ENCODE results near the gene OR56B1. TPM values are rescaled to one million over a fixed set of nuclear protein-coding genes. Genes with fewer than 3 reads are reported as not detected.
"Not testable (repeated sequence)": the region's sequence is repeated elsewhere in the genome, so short reads cannot be mapped to it uniquely, and the experiment has no call there.

The OR56B1 gene
- polyA plus RNA-seq: not detected

GRCh38 chr11:5736396-5736795 lies at the start of gene OR56B1:
Gene OR56B1 (plus strand): TSS chr11:5736448. CDS start chr11:5736517, 69 bp downstream.
- 48 to 68% methylated on average over 1 of the region's 1 CpG for WGBS, 2 donors
- no peaks in the 10 kb centered on the region for H3K4me1 ChIP-seq (ENCODE audit: control insufficient read depth in 2 of 2, insufficient read depth in 2 of 2, low read length in 1 of 2)
- no peaks in the 10 kb centered on the region for H3K36me3 ChIP-seq (ENCODE audit: control insufficient read depth in 2 of 2, insufficient read depth in 2 of 2, low read length in 1 of 2)
- H3K27ac ChIP-seq (ENCODE audit: low read depth in 2 of 2, low read length in 1 of 2): no peak within 1 kb of the TSS
- H3K4me3 ChIP-seq (ENCODE audit: low read depth in 1 of 2, low read length in 2 of 2): no peak within 1 kb of the TSS
- no peaks in the 10 kb centered on the region for H3K27me3 ChIP-seq (ENCODE audit: control insufficient read depth in 1 of 2, insufficient read depth in 2 of 2, low read length in 2 of 2)
- H3K9me3 ChIP-seq (ENCODE audit: control insufficient read depth in 2 of 2, insufficient read depth in 1 of 2, low read depth in 1 of 2, low read length in 1 of 2): peaks cover 3% of the 10 kb centered on the region in 2 donors

- WGBS, 2 donors: 90 to 94% methylated on average over 1 of the region's 1 CpG
- no peaks in the 10 kb centered on the region for H3K4me1 ChIP-seq (ENCODE audit: control insufficient read depth in 2 of 2, insufficient read depth in 2 of 2, low read length in 1 of 2)
- H3K27ac ChIP-seq (ENCODE audit: low read depth in 2 of 2, low read length in 1 of 2): no peak overlapping the region
Observed at GRCh38 chr11:5688482-5688881, 47.8 kb upstream of the OR56B1 start.

GRCh38 chr11:5689551-5689983 lies 46.7 kb upstream of the OR56B1 start, which contains the start of gene TRIM22:
Gene TRIM22 (plus strand): TSS chr11:5689790. CDS start chr11:5696233, 6,443 bp downstream.
- H3K4me1 ChIP-seq (ENCODE audit: control insufficient read depth in 2 of 2, insufficient read depth in 2 of 2, low read length in 1 of 2): no peaks in the 10 kb centered on the region
- H3K27me3 ChIP-seq (ENCODE audit: control insufficient read depth in 1 of 2, insufficient read depth in 2 of 2, low read length in 2 of 2): no peaks in the 10 kb centered on the region
- H3K9me3 ChIP-seq (ENCODE audit: control insufficient read depth in 2 of 2, insufficient read depth in 1 of 2, low read depth in 1 of 2, low read length in 1 of 2): no peaks in the 10 kb centered on the region
- WGBS, 2 donors: 5 to 12% methylated on average over 2 of the region's 2 CpGs
- peak within 1 kb of the TSS; percentile 83 to 96 for H3K27ac ChIP-seq (ENCODE audit: low read depth in 2 of 2, low read length in 1 of 2)
- H3K4me3 ChIP-seq (ENCODE audit: low read depth in 1 of 2, low read length in 2 of 2): peak within 1 kb of the TSS; percentile 36 to 54
- no peaks in the 10 kb centered on the region for H3K36me3 ChIP-seq (ENCODE audit: control insufficient read depth in 2 of 2, insufficient read depth in 2 of 2, low read length in 1 of 2)

More at GRCh38 chr11:5688482-5688881, 47.8 kb upstream of the OR56B1 start:
- H3K27me3 ChIP-seq (ENCODE audit: control insufficient read depth in 1 of 2, insufficient read depth in 2 of 2, low read length in 2 of 2): no peaks in the 10 kb centered on the region
- no peak overlapping the region for H3K4me3 ChIP-seq (ENCODE audit: low read depth in 1 of 2, low read length in 2 of 2)
- no peaks in the 10 kb centered on the region for H3K36me3 ChIP-seq (ENCODE audit: control insufficient read depth in 2 of 2, insufficient read depth in 2 of 2, low read length in 1 of 2)
- no peaks in the 10 kb centered on the region for H3K9me3 ChIP-seq (ENCODE audit: control insufficient read depth in 2 of 2, insufficient read depth in 1 of 2, low read depth in 1 of 2, low read length in 1 of 2)

GRCh38 chr11:5690216-5690615 lies 46.0 kb upstream of the OR56B1 start:
- H3K4me3 ChIP-seq (ENCODE audit: low read depth in 1 of 2, low read length in 2 of 2): peak overlapping the region; percentile 36 to 54
- H3K27me3 ChIP-seq (ENCODE audit: control insufficient read depth in 1 of 2, insufficient read depth in 2 of 2, low read length in 2 of 2): no peaks in the 10 kb centered on the region
- peak overlapping the region; percentile 83 to 96 for H3K27ac ChIP-seq (ENCODE audit: low read depth in 2 of 2, low read length in 1 of 2)
- H3K36me3 ChIP-seq (ENCODE audit: control insufficient read depth in 2 of 2, insufficient read depth in 2 of 2, low read length in 1 of 2): no peaks in the 10 kb centered on the region
- H3K9me3 ChIP-seq (ENCODE audit: control insufficient read depth in 2 of 2, insufficient read depth in 1 of 2, low read depth in 1 of 2, low read length in 1 of 2): no peaks in the 10 kb centered on the region
- WGBS, 2 donors: 5 to 10% methylated on average over 5 of the region's 5 CpGs
- no peaks in the 10 kb centered on the region for H3K4me1 ChIP-seq (ENCODE audit: control insufficient read depth in 2 of 2, insufficient read depth in 2 of 2, low read length in 1 of 2)

GRCh38 chr11:5690736-5691135 lies 45.5 kb upstream of the OR56B1 start:
- no peaks in the 10 kb centered on the region for H3K36me3 ChIP-seq (ENCODE audit: control insufficient read depth in 2 of 2, insufficient read depth in 2 of 2, low read length in 1 of 2)
- peak overlapping the region; percentile 8 to 26 for H3K27ac ChIP-seq (ENCODE audit: low read depth in 2 of 2, low read length in 1 of 2)
- WGBS, 2 donors: 12 to 27% methylated on average over 5 of the region's 5 CpGs
- H3K9me3 ChIP-seq (ENCODE audit: control insufficient read depth in 2 of 2, insufficient read depth in 1 of 2, low read depth in 1 of 2, low read length in 1 of 2): no peaks in the 10 kb centered on the region
- H3K4me1 ChIP-seq (ENCODE audit: control insufficient read depth in 2 of 2, insufficient read depth in 2 of 2, low read length in 1 of 2): no peaks in the 10 kb centered on the region
- no peaks in the 10 kb centered on the region for H3K27me3 ChIP-seq (ENCODE audit: control insufficient read depth in 1 of 2, insufficient read depth in 2 of 2, low read length in 2 of 2)
- H3K4me3 ChIP-seq (ENCODE audit: low read depth in 1 of 2, low read length in 2 of 2): peak overlapping the region; percentile 16 to 54

GRCh38 chr11:5691238-5691963 lies 44.8 kb upstream of the OR56B1 start:
- 46 to 59% methylated on average over 12 of the region's 12 CpGs for WGBS, 2 donors
- not testable (repeated sequence) for H3K4me1 ChIP-seq (ENCODE audit: control insufficient read depth in 2 of 2, insufficient read depth in 2 of 2, low read length in 1 of 2); H3K27me3 ChIP-seq (ENCODE audit: control insufficient read depth in 1 of 2, insufficient read depth in 2 of 2, low read length in 2 of 2); H3K36me3 ChIP-seq (ENCODE audit: control insufficient read depth in 2 of 2, insufficient read depth in 2 of 2, low read length in 1 of 2); H3K9me3 ChIP-seq (ENCODE audit: control insufficient read depth in 2 of 2, insufficient read depth in 1 of 2, low read depth in 1 of 2, low read length in 1 of 2)
- Histone ChIP-seq H3K4me3 (ENCODE audit: low read depth in 1 of 2, low read length in 2 of 2) (peak overlapping the region; percentile 16 to 54), H3K27ac (ENCODE audit: low read depth in 2 of 2, low read length in 1 of 2) (peak overlapping the region; percentile 8 to 26)

GRCh38 chr11:5691964-5692361 lies 44.3 kb upstream of the OR56B1 start:
- no peaks in the 10 kb centered on the region for H3K27me3 ChIP-seq (ENCODE audit: control insufficient read depth in 1 of 2, insufficient read depth in 2 of 2, low read length in 2 of 2)
- no peak overlapping the region for H3K27ac ChIP-seq (ENCODE audit: low read depth in 2 of 2, low read length in 1 of 2)
- whole genome bisulfite sequencing, 2 donors: 65 to 69% methylated on average over 3 of the region's 3 CpGs
- no peaks in the 10 kb centered on the region for H3K4me1 ChIP-seq (ENCODE audit: control insufficient read depth in 2 of 2, insufficient read depth in 2 of 2, low read length in 1 of 2)
- H3K9me3 ChIP-seq (ENCODE audit: control insufficient read depth in 2 of 2, insufficient read depth in 1 of 2, low read depth in 1 of 2, low read length in 1 of 2): no peaks in the 10 kb centered on the region
- H3K4me3 ChIP-seq (ENCODE audit: low read depth in 1 of 2, low read length in 2 of 2): no peak overlapping the region
- no peaks in the 10 kb centered on the region for H3K36me3 ChIP-seq (ENCODE audit: control insufficient read depth in 2 of 2, insufficient read depth in 2 of 2, low read length in 1 of 2)

- no peaks in the 10 kb centered on the region for H3K9me3 ChIP-seq (ENCODE audit: control insufficient read depth in 2 of 2, insufficient read depth in 1 of 2, low read depth in 1 of 2, low read length in 1 of 2)
- H3K4me3 ChIP-seq (ENCODE audit: low read depth in 1 of 2, low read length in 2 of 2): no peak overlapping the region
- H3K4me1 ChIP-seq (ENCODE audit: control insufficient read depth in 2 of 2, insufficient read depth in 2 of 2, low read length in 1 of 2): no peaks in the 10 kb centered on the region
- no peaks in the 10 kb centered on the region for H3K27me3 ChIP-seq (ENCODE audit: control insufficient read depth in 1 of 2, insufficient read depth in 2 of 2, low read length in 2 of 2)
- H3K27ac ChIP-seq (ENCODE audit: low read depth in 2 of 2, low read length in 1 of 2): no peak overlapping the region
- peaks cover 0 to 4% of the 10 kb centered on the region in 2 donors for H3K36me3 ChIP-seq (ENCODE audit: control insufficient read depth in 2 of 2, insufficient read depth in 2 of 2, low read length in 1 of 2)
- WGBS, 2 donors: 71 to 85% methylated on average over 1 of the region's 1 CpG
Observed at GRCh38 chr11:5694642-5695041, 41.6 kb upstream of the OR56B1 start.

- WGBS, 2 donors: 82 to 86% methylated on average over 1 of the region's 1 CpG
- Histone ChIP-seq H3K4me1 (ENCODE audit: control insufficient read depth in 2 of 2, insufficient read depth in 2 of 2, low read length in 1 of 2) (no peaks in the 10 kb centered on the region), H3K27me3 (ENCODE audit: control insufficient read depth in 1 of 2, insufficient read depth in 2 of 2, low read length in 2 of 2) (no peaks in the 10 kb centered on the region), H3K27ac (ENCODE audit: low read depth in 2 of 2, low read length in 1 of 2) (no peak overlapping the region), H3K36me3 (ENCODE audit: control insufficient read depth in 2 of 2, insufficient read depth in 2 of 2, low read length in 1 of 2) (peaks cover 0 to 4% of the 10 kb centered on the region in 2 donors), H3K4me3 (ENCODE audit: low read depth in 1 of 2, low read length in 2 of 2) (no peak overlapping the region), H3K9me3 (ENCODE audit: control insufficient read depth in 2 of 2, insufficient read depth in 1 of 2, low read depth in 1 of 2, low read length in 1 of 2) (no peaks in the 10 kb centered on the region)
Observed at GRCh38 chr11:5695580-5695979, 40.7 kb upstream of the OR56B1 start.

- Histone ChIP-seq H3K4me1 (ENCODE audit: control insufficient read depth in 2 of 2, insufficient read depth in 2 of 2, low read length in 1 of 2) (no peaks in the 10 kb centered on the region), H3K4me3 (ENCODE audit: low read depth in 1 of 2, low read length in 2 of 2) (no peak overlapping the region), H3K36me3 (ENCODE audit: control insufficient read depth in 2 of 2, insufficient read depth in 2 of 2, low read length in 1 of 2) (peaks cover 0 to 4% of the 10 kb centered on the region in 2 donors), H3K27me3 (ENCODE audit: control insufficient read depth in 1 of 2, insufficient read depth in 2 of 2, low read length in 2 of 2) (no peaks in the 10 kb centered on the region), H3K27ac (ENCODE audit: low read depth in 2 of 2, low read length in 1 of 2) (no peak overlapping the region), H3K9me3 (ENCODE audit: control insufficient read depth in 2 of 2, insufficient read depth in 1 of 2, low read depth in 1 of 2, low read length in 1 of 2) (no peaks in the 10 kb centered on the region)
- WGBS, 2 donors: 70 to 78% methylated on average over 2 of the region's 2 CpGs
Observed at GRCh38 chr11:5696210-5696609, 40.0 kb upstream of the OR56B1 start.

Data from esophagus (tissue), 2 donors.